Thymus (tissue), 11 donors: Measurements from ENCODE around the gene CELA2A. TPM values are rescaled to one million over a fixed set of nuclear protein-coding genes. Genes with fewer than 3 reads are reported as not detected.
"Not testable (repeated sequence)": the region's sequence is repeated elsewhere in the genome, so short reads cannot be mapped to it uniquely, and the experiment has no call there.

ENCODE experiments used
- DNase-seq, 9 donors: peaks; one replicate each; pipeline ENCODE4 v3.0.0-alpha.2; 2013; ENCODE audit warnings: low spot score in 9 of 9, low read depth in 6 of 9, missing footprints in 1 of 9
- H3K27ac ChIP-seq, 2 donors: one replicate each; pipeline ENCODE4 v1.5.1; 2013; ENCODE audit warnings: control low read depth in 1 of 2, low read depth in 1 of 2, low read length in 1 of 2, mild to moderate bottlenecking in 1 of 2, moderate library complexity in 1 of 2
- H3K27me3 ChIP-seq, 2 donors: one replicate each; pipeline ENCODE4 v1.5.1; 2013; ENCODE audit warnings: low read length in 1 of 2; ENCODE audit not compliant: control insufficient read depth in 2 of 2, insufficient read depth in 1 of 2
- H3K36me3 ChIP-seq, 2 donors: one replicate each; pipeline ENCODE4 v1.5.1; 2013; ENCODE audit warnings: low read length in 1 of 2, mild to moderate bottlenecking in 1 of 2, moderate library complexity in 1 of 2; ENCODE audit not compliant: control insufficient read depth in 2 of 2, insufficient read depth in 2 of 2
- H3K4me1 ChIP-seq, 2 donors: one replicate each; pipeline ENCODE4 v1.5.1; 2013; ENCODE audit warnings: low read length in 2 of 2; ENCODE audit not compliant: control insufficient read depth in 2 of 2, insufficient read depth in 2 of 2
- H3K4me3 ChIP-seq, 2 donors: one replicate each; pipeline ENCODE4 v1.5.1; 2013; ENCODE audit warnings: low read length in 2 of 2, control low read depth in 1 of 2, mild to moderate bottlenecking in 1 of 2
- H3K9me3 ChIP-seq, 2 donors: one replicate each; pipeline ENCODE4 v1.5.1; 2013; ENCODE audit warnings: low read length in 1 of 2, mild to moderate bottlenecking in 1 of 2; ENCODE audit not compliant: control insufficient read depth in 2 of 2, insufficient read depth in 1 of 2
- WGBS: extraction: QIAGEN DNeasy Blood & Tissue Kit; methylation state at CpG from one replicate; pipeline ENCODE4 v1.1.7; 2013; 5-methylcytosine and 5-hydroxymethylcytosine counted together
- polyA plus RNA-seq: library from polyadenylated mRNA; stranded (reverse); fragments of 200-250 nt; gene quantifications from one replicate; pipeline ENCODE4 v1.2.3, GENCODE V29; 2013
- total RNA-seq: library from RNA; stranded (reverse); fragments of 120-200 nt; gene quantifications from one replicate; pipeline ENCODE4 v1.2.4, GENCODE V29; 2013
- donor health status: healthy.

Gene CELA2A
- total and polyA plus RNA-seq, 2 donors: 0.14 to 0.41 TPM

DNA sequence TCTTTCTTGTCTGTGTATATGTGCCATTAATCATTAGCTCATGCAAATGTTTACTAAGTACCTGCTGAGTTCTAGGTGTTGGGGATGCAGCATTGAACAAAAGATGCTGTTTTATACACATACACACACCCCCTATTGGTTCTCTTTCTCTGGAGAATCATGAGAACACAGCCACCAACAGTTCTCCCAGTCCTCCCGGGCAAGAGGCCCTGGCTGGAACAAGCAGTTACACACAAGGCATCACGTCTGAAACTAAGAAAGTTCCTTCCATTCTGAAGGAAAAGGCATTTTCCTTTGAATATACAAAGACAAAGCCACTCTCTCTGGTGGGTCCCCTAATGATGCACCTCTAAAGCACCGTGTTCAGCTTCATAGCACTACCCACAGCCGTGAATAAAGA lies 56.7 kb downstream of the CELA2A start:
- WGBS: 96% methylated on average over 4 of the region's 4 CpGs
- no peaks in the 10 kb centered on the region for H3K4me1 ChIP-seq
- no peaks in the 10 kb centered on the region for H3K36me3 ChIP-seq
- no peak overlapping the region for H3K27ac ChIP-seq
- no peak for DNase-seq
- H3K4me3 ChIP-seq: no peak overlapping the region
- no peaks in the 10 kb centered on the region for H3K27me3 ChIP-seq
- H3K9me3 ChIP-seq: no peaks in the 10 kb centered on the region

DNA sequence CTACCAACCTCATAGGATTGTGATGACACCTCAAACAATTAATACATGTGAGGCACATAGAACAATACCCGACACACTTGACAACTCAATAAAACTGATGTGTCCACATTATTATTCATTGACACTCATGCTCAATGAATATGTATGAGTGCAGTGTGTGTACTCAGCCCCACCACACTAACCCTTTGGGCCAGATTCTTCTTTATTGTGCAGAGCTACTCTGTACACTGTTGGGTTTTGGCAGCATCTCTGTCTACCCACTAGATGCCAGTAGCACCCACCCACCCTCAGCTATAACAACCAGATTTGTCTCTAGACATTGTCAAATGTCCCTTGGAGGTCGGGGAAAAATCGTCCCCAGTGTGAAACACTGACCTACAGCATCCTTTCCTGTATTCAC lies 57.4 kb downstream of the CELA2A start:
- WGBS: 95% methylated on average over 3 of the region's 3 CpGs
- no peak overlapping the region for H3K4me3 ChIP-seq
- H3K4me1 ChIP-seq: no peaks in the 10 kb centered on the region
- no peaks in the 10 kb centered on the region for H3K9me3 ChIP-seq
- no peak for DNase-seq
- no peaks in the 10 kb centered on the region for H3K36me3 ChIP-seq
- H3K27ac ChIP-seq: no peak overlapping the region
- H3K27me3 ChIP-seq: no peaks in the 10 kb centered on the region

DNA sequence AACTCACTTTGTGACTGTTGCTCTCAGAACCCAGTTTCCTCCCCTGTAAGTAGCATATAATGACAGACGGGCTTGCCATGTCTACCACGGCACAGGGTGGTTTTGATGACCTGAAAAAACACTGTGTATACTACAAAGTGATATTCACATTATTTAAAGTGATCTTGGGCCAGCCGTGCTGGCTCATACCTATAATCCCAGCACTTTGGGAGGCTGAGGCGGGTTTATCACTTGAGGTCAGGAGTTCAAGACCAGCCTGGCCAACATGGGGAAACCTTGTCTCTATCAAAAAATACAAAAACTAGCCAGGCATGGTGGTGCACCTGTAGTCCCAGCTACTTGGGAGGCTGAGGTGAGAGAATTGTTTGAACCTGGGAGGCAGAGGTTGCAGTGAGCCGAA lies 58.0 kb downstream of the CELA2A start:
- over 99% methylated on average over 5 of the region's 5 CpGs for WGBS
- not testable (repeated sequence) for H3K9me3 ChIP-seq, H3K27ac ChIP-seq, H3K4me3 ChIP-seq, DNase-seq, H3K27me3 ChIP-seq, H3K36me3 ChIP-seq, H3K4me1 ChIP-seq

DNA sequence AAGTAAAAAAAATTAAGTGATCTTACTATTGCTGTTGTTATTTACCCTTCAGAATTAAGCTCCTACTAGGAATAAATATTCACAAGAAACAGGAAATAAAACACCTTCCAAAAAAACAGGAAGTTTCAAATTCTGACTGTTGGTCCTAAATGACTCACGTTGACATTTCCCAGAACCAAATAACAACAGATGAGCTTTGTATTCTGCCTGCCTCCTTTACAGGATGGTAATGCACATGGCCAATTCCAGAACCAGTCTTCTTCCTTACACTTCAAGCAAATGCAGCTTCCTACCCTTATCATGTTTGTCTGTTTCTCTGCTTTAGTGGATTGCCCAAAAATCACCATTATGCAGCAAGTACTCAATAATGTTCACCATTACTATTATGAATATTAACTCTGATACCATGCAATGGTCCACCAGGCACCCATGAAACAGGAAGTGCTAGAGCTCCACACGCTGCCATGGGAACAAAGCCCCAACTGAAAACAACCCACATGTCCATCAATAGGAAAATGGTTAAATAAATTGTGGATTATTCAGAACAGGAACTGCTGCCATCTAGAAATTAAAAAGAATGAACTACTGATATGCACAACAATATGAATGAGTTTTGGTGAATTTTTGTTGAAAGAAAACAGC lies 58.6 kb downstream of the CELA2A start:
- H3K4me1 ChIP-seq: no peaks in the 10 kb centered on the region
- H3K4me3 ChIP-seq: no peak overlapping the region
- no peaks in the 10 kb centered on the region for H3K27me3 ChIP-seq
- H3K27ac ChIP-seq: no peak overlapping the region
- H3K9me3 ChIP-seq: no peaks in the 10 kb centered on the region
- DNase-seq: peak in 1 of 9 donors; percentile 16
- 57% methylated on average over 2 of the region's 2 CpGs for WGBS
- H3K36me3 ChIP-seq: no peaks in the 10 kb centered on the region

DNA sequence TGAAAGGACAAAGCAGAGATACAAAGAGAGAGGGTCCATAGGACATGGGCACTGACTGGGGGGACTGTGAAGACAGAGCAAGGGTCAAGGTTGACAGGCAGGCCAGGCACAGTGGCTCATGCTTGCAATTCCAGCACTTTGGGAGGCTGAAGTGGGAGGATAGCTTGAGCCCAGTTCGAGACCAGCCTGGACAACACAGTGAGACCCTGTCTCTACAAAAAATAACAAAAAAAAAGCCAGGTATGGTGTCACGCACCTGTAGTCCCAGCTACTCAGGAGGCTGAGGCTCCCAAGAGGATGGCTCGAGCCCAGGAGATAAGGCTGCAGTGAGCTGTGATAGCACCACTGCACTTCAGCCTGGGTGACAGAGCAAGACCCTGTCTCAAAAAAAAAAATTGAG lies 63.1 kb downstream of the CELA2A start:
- Histone ChIP-seq H3K4me1 (peaks cover 0 to 10% of the 10 kb centered on the region in 2 donors), H3K36me3 (no peaks in the 10 kb centered on the region), H3K27me3 (no peaks in the 10 kb centered on the region), H3K4me3 (no peak overlapping the region), H3K9me3 (no peaks in the 10 kb centered on the region), H3K27ac (no peak overlapping the region)
- 96% methylated on average over 3 of the region's 3 CpGs for WGBS
- no peak for DNase-seq

DNA sequence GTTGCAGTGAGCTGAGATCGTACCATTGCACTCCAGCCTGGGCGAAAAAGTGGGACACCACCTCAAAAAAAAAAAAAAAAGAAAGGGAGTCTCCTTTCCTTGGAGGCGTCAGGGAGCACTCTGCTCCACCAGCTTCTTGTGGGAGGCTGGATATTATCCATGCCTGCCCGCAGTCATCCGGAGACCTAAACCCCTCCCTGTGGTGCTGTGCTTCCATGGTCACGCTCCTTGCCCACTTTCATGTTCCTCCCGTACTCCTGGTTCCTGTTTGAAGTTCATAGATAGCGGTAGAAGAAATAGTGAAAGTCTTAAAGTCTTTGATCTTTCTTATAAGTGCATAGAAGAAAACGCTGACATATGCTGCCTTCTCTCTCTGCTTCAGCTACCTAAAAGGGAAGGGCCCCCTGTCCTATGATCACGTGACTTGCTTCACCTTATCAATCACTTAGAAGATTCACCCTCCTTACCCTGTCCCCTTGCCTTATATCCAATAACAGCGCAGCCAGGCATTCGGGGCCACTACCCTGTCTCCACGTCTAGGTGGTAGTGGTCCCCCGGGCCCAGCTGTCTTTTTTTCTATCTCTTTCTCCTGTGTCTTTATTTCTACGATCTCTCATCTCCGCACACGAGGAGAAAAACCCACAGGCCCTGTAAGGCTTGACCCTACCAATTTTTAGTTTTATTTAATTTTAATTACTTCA lies 64.8 kb downstream of the CELA2A start:
- H3K9me3 ChIP-seq, DNase-seq, H3K27me3 ChIP-seq, H3K4me3 ChIP-seq, H3K27ac ChIP-seq, H3K36me3 ChIP-seq: not testable (repeated sequence)
- 88% methylated on average over 17 of the region's 17 CpGs for WGBS
- peaks cover 7 to 22% of the 10 kb centered on the region in 2 donors for H3K4me1 ChIP-seq

Other genes with a start within 250 kb of the CELA2A start
- gene FHAD1, start 209.5 kb upstream of the CELA2A start, total RNA-seq: 0.66 TPM
- 0.71 TPM for gene FHAD1, start 209.5 kb upstream of the CELA2A start, polyA plus RNA-seq
- 36.3 TPM for gene EFHD2, start 46.8 kb upstream of the CELA2A start, total RNA-seq
- gene EFHD2, start 46.8 kb upstream of the CELA2A start, polyA plus RNA-seq: 62.3 TPM
- gene CTRC, start 18.3 kb upstream of the CELA2A start, total RNA-seq: not detected
- gene CTRC, start 18.3 kb upstream of the CELA2A start, polyA plus RNA-seq: 1.6 TPM
- gene CELA2B, start 19.4 kb downstream of the CELA2A start, total RNA-seq: 0.28 TPM
- 0.16 TPM for gene CELA2B, start 19.4 kb downstream of the CELA2A start, polyA plus RNA-seq
- gene CASP9, start 67.5 kb downstream of the CELA2A start, total RNA-seq: 5.6 TPM
- 27.4 TPM for gene CASP9, start 67.5 kb downstream of the CELA2A start, polyA plus RNA-seq
- 6.5 TPM for gene DNAJC16, start 70.1 kb downstream of the CELA2A start, total RNA-seq
- 8.4 TPM for gene DNAJC16, start 70.1 kb downstream of the CELA2A start, polyA plus RNA-seq
- gene AGMAT, start 128.3 kb downstream of the CELA2A start, total RNA-seq: 3.8 TPM
- gene AGMAT, start 128.3 kb downstream of the CELA2A start, polyA plus RNA-seq: 4.2 TPM
- 7.4 TPM for gene DDI2, start 160.7 kb downstream of the CELA2A start, total RNA-seq
- 10.5 TPM for gene DDI2, start 160.7 kb downstream of the CELA2A start, polyA plus RNA-seq
- 18.1 TPM for gene PLEKHM2, start 227.6 kb downstream of the CELA2A start, total RNA-seq
- 32.5 TPM for gene PLEKHM2, start 227.6 kb downstream of the CELA2A start, polyA plus RNA-seq